ENCODE data around the gene SLC35F4. TPM values are rescaled to one million over a fixed set of nuclear protein-coding genes. Genes with fewer than 3 reads are reported as not detected.

Gene SLC35F4
- total RNA-seq, 1 experiment from 2014 or later, result not detected

DNA sequence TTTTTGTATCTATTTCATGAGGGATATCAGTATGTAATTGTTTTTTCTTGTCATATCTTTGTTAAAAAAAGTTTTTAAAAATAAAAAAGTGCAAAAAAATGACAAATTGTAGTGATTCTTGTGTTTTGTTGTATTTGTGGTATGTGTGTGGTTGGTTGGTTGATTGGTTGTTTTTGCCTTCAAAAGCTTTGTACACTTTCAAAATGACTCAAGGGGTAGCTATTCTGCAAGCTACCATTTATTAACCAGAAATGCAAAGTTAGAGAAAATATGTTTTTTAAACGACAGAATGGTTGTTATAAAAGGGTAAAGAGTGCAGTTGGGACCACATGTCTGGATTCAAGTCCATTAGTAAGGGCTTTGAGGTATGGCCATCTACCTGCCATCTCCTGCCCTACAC is 119.3 kb downstream of the SLC35F4 start:
- H3K36me3 ChIP-seq (ENCODE audit: insufficient read depth, low read length, poor library complexity, severe bottlenecking), result no peaks in the 10 kb centered on the region
- H3K27me3 ChIP-seq (replicated peaks; ENCODE audit: insufficient read depth, low read depth, low read length, poor library complexity), result no peaks in the 10 kb centered on the region
- no peaks in the 10 kb centered on the region for H3K9me3 ChIP-seq (ENCODE audit: low read depth, low read length, poor library complexity, severe bottlenecking)
- intact Hi-C loops (cut with micrococcal nuclease; ENCODE audit: unreplicated experiment), result no loop called here
- H3K27ac ChIP-seq (ENCODE audit: low read depth, low read length, poor library complexity, severe bottlenecking), result no peak overlapping the region
- H3K4me3 ChIP-seq (ENCODE audit: low read depth, low read length, poor library complexity, severe bottlenecking), result no peak overlapping the region
- POLR2A ChIA-PET (ENCODE audit: low non-redundant PET), result no interaction called here
- CTCF ChIA-PET, result no interaction called here
- H3K4me1 ChIP-seq (ENCODE audit: insufficient read depth, low read length, poor library complexity, severe bottlenecking), result peaks cover 7% of the 10 kb centered on the region
- BruUV-seq (replicated peaks), result no TSS peak
- TF ChIP-seq, protein P1, sequence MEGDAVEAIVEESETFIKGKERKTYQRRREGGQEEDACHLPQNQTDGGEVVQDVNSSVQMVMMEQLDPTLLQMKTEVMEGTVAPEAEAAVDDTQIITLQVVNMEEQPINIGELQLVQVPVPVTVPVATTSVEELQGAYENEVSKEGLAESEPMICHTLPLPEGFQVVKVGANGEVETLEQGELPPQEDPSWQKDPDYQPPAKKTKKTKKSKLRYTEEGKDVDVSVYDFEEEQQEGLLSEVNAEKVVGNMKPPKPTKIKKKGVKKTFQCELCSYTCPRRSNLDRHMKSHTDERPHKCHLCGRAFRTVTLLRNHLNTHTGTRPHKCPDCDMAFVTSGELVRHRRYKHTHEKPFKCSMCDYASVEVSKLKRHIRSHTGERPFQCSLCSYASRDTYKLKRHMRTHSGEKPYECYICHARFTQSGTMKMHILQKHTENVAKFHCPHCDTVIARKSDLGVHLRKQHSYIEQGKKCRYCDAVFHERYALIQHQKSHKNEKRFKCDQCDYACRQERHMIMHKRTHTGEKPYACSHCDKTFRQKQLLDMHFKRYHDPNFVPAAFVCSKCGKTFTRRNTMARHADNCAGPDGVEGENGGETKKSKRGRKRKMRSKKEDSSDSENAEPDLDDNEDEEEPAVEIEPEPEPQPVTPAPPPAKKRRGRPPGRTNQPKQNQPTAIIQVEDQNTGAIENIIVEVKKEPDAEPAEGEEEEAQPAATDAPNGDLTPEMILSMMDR (conservative IDR thresholded peaks at IDR 0.05; ENCODE audit: low read depth, low read length), result no peak
- TF ChIP-seq EZH2 (IDR thresholded peaks at IDR 0.05; ENCODE audit: borderline replicate concordance, low read depth, low read length, poor library complexity, severe bottlenecking), result no peak
- DNase-seq (ENCODE audit: low spot score), result no peak

DNA sequence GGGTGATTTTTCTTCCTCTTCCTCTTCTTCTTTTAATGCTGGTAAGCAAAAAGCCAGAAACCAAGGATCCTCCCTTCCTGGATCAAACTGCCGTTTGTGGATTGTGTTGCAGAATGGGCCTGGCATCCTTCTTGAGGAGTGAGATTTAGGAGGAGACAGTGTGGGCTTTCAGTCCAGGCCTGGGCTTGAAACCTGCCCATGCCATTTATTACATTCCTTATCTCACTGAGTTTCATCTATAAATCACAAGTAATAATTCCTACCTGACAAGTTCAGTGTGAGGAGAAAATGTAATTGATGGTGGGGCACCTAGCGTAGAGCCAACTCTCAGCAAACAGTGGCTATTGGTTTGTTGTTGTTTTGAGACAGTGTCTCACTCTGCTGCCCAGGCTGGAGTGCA is 126.4 kb downstream of the SLC35F4 start:
- BruUV-seq (replicated peaks), result no TSS peak
- CTCF ChIA-PET, result no interaction called here

DNA sequence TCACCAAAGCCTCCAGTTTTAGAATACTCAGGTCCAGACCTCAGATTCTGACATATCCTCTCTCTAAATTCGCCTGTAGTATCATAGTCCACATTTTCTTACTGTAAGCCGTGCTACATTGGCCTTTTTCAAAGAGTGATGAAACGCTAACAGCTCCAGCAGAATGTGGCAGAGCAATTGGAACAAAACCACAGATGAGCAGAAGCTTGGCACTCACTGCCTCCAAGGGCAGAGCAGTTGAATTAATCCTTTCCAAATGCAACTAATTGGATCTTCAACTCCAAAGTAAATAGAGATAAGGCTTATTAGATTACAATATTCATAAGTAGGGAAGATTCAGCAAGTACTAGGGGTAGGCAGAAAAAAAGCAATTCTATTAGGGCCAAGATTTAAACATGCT is 128.3 kb downstream of the SLC35F4 start:
- Histone ChIP-seq H3K4me3 (ENCODE audit: low read depth, low read length, poor library complexity, severe bottlenecking) (no peak overlapping the region), H3K4me1 (ENCODE audit: insufficient read depth, low read length, poor library complexity, severe bottlenecking) (peaks cover 15% of the 10 kb centered on the region), H3K9me3 (ENCODE audit: low read depth, low read length, poor library complexity, severe bottlenecking) (no peaks in the 10 kb centered on the region), H3K27ac (ENCODE audit: low read depth, low read length, poor library complexity, severe bottlenecking) (no peak overlapping the region), H3K36me3 (ENCODE audit: insufficient read depth, low read length, poor library complexity, severe bottlenecking) (no peaks in the 10 kb centered on the region), H3K27me3 (replicated peaks; ENCODE audit: insufficient read depth, low read depth, low read length, poor library complexity) (no peaks in the 10 kb centered on the region)
- intact Hi-C loops (cut with micrococcal nuclease; ENCODE audit: unreplicated experiment), result no loop called here
- peak; percentile 15 for DNase-seq (ENCODE audit: low spot score)
- POLR2A ChIA-PET (ENCODE audit: low non-redundant PET), result no interaction called here
- CTCF ChIA-PET, result no interaction called here
- TF ChIP-seq, protein P1 (conservative IDR thresholded peaks at IDR 0.05; ENCODE audit: low read depth, low read length), result no peak
- TF ChIP-seq EZH2 (IDR thresholded peaks at IDR 0.05; ENCODE audit: borderline replicate concordance, low read depth, low read length, poor library complexity, severe bottlenecking), result no peak
- BruUV-seq (replicated peaks), result no TSS peak

More for the DNA sequence above, 126.4 kb downstream of the SLC35F4 start:
- no peak overlapping the region for H3K27ac ChIP-seq (ENCODE audit: low read depth, low read length, poor library complexity, severe bottlenecking)
- H3K9me3 ChIP-seq (ENCODE audit: low read depth, low read length, poor library complexity, severe bottlenecking), result no peaks in the 10 kb centered on the region
- no peaks in the 10 kb centered on the region for H3K27me3 ChIP-seq (replicated peaks; ENCODE audit: insufficient read depth, low read depth, low read length, poor library complexity)
- TF ChIP-seq, protein P1 (conservative IDR thresholded peaks at IDR 0.05; ENCODE audit: low read depth, low read length), result no peak
- no peak for TF ChIP-seq EZH2 (IDR thresholded peaks at IDR 0.05; ENCODE audit: borderline replicate concordance, low read depth, low read length, poor library complexity, severe bottlenecking)
- intact Hi-C loops (cut with micrococcal nuclease; ENCODE audit: unreplicated experiment), result no loop called here
- POLR2A ChIA-PET (ENCODE audit: low non-redundant PET), result no interaction called here
- no peak overlapping the region for H3K4me3 ChIP-seq (ENCODE audit: low read depth, low read length, poor library complexity, severe bottlenecking)
- peaks cover 10% of the 10 kb centered on the region for H3K4me1 ChIP-seq (ENCODE audit: insufficient read depth, low read length, poor library complexity, severe bottlenecking)
- DNase-seq (ENCODE audit: low spot score), result no peak
- no peaks in the 10 kb centered on the region for H3K36me3 ChIP-seq (ENCODE audit: insufficient read depth, low read length, poor library complexity, severe bottlenecking)
